ENCODE results near the gene ADI1. TPM values are rescaled to one million over a fixed set of nuclear protein-coding genes. Genes with fewer than 3 reads are reported as not detected.

The ADI1 gene
- total and polyA plus RNA-seq, 2 of the 8 experiments (the other 6 are each of a cell fraction or from before 2014, with no cell fraction given) = 12.2 to 40.2 TPM

GRCh38 chr2:3465328-3465727, 54.0 kb downstream of the ADI1 start:
- no peak overlapping the region for H2BK12ac ChIP-seq (ENCODE audit: low read depth, low read length)
- CTCF ChIA-PET (ENCODE audit: partially characterized antibody) = interaction anchor here (1.3 to 12.1 kb wide), 5 partner anchors 9 to 41 kb away, joined by 3 to 152 read pairs (median 51); no protein-coding TSS in a partner anchor

More at GRCh38 chr2:3465328-3465727, 54.0 kb downstream of the ADI1 start:
- H3K36me3 ChIP-seq (ENCODE audit: control insufficient read depth in 2 of 4, insufficient read depth in 4 of 4, low read length in 3 of 4) = peaks cover 0 to 7% (median 1%) of the 10 kb centered on the region in 4 experiments; a peak in 5 of 8 replicates
- H2BK5ac ChIP-seq (ENCODE audit: low read depth, low read length) = no peak overlapping the region
- peaks cover 5 to 10% (median 9%) of the 10 kb centered on the region in 4 experiments for H3K4me1 ChIP-seq (replicated peaks in 1 of 4; ENCODE audit: control insufficient read depth in 3 of 4, insufficient read depth in 4 of 4, low read length in 3 of 4)
- FAIRE-seq (no peak), DNase-seq (ENCODE audit: low read depth in 1 of 2, low spot score in 2 of 2) (no peak)
- H3K4me2 ChIP-seq (ENCODE audit: insufficient read depth in 1 of 2, low read depth in 2 of 2, low read length in 2 of 2) = no peak overlapping the region
- TF ChIP-seq ASH2L (IDR thresholded peaks at IDR 0.05; ENCODE audit: low read length) (no peak), GABPA (IDR thresholded peaks at IDR 0.05; ENCODE audit: borderline replicate concordance, insufficient read depth, low read length) (no peak), TAF1 (IDR thresholded peaks at IDR 0.05; ENCODE audit: low read depth, low read length) (no peak), EZH2 (IDR thresholded peaks at IDR 0.05; ENCODE audit: low read depth, low read length, severe bottlenecking) (no peak), CBX8 (IDR thresholded peaks at IDR 0.05; ENCODE audit: borderline replicate concordance, low read depth, low read length) (no peak), KDM4A (IDR thresholded peaks at IDR 0.05; ENCODE audit: low read depth, low read length, severe bottlenecking) (no peak), TAF7 (optimal IDR thresholded peaks at IDR 0.05; ENCODE audit: borderline replicate concordance, low read depth, low read length) (no peak), CREB1 (IDR thresholded peaks at IDR 0.05) (no peak), SUZ12 (IDR thresholded peaks at IDR 0.05; ENCODE audit: low read length) (no peak), SIN3A (conservative IDR thresholded peaks at IDR 0.05 in 1 of 2, IDR thresholded peaks at IDR 0.05 in 1 of 2; ENCODE audit: low read depth in 1 of 2, low read length in 2 of 2) (no peak), RXRA (IDR thresholded peaks at IDR 0.05; ENCODE audit: insufficient read depth, low read depth, low read length) (no peak), GTF2F1 (IDR thresholded peaks at IDR 0.05; ENCODE audit: borderline replicate concordance, low read depth, low read length) (no peak), TCF12 (IDR thresholded peaks at IDR 0.05; ENCODE audit: low read depth, low read length) (no peak), POU5F1 (IDR thresholded peaks at IDR 0.05; ENCODE audit: low read depth, low read length) (no peak), PHF8 (conservative IDR thresholded peaks at IDR 0.05; ENCODE audit: low read depth, low read length) (no peak)
- no peak overlapping the region for H3K14ac ChIP-seq (ENCODE audit: insufficient read length)
- no peaks in the 10 kb centered on the region for H3K27me3 ChIP-seq (replicated peaks in 1 of 4; ENCODE audit: control insufficient read depth in 3 of 4, extremely low read depth in 1 of 4, insufficient read depth in 3 of 4, low read length in 3 of 4)
- H2BK15ac ChIP-seq (ENCODE audit: low read length) = no peak overlapping the region
- H2AK5ac ChIP-seq (ENCODE audit: low read depth, low read length) = no peak overlapping the region
- H3K18ac ChIP-seq (ENCODE audit: extremely low read depth, low read length) = no peak overlapping the region
- WGBS, 2 experiments (ENCODE audit: extremely low coverage in 1 of 2, insufficient coverage in 1 of 2, insufficient read length in 1 of 2, insufficient replicate concordance in 2 of 2, low coverage in 1 of 2, low lambda C conversion rate in 2 of 2, missing lambda C conversion rate in 1 of 2) = 93% methylated on average over 28 of the region's 28 CpGs; no CpG with 5 or more reads in 1 of the 2 experiments
- H2BK120ac ChIP-seq (replicated peaks; ENCODE audit: low read depth, low read length) = no peak overlapping the region
- no peak overlapping the region for H2BK20ac ChIP-seq (ENCODE audit: low read length)
- no peak overlapping the region for H3K9ac ChIP-seq (replicated peaks in 1 of 4; ENCODE audit: extremely low read depth in 1 of 4, low read depth in 3 of 4, low read length in 3 of 4)
- no peak overlapping the region for H4K5ac ChIP-seq (ENCODE audit: insufficient read length, low read depth, low read length)
- H3K27ac ChIP-seq (ENCODE audit: low read depth, low read length) = no peak overlapping the region
- H3K79me1 ChIP-seq (ENCODE audit: low read depth, low read length) = no peaks in the 10 kb centered on the region
- H3K56ac ChIP-seq (replicated peaks; ENCODE audit: insufficient read length, low read depth, low read length) = no peak overlapping the region
- H3K23ac ChIP-seq (ENCODE audit: insufficient read length) = no peak overlapping the region
- no peak overlapping the region for H2AFZ ChIP-seq (ENCODE audit: low read length)
- no peaks in the 10 kb centered on the region for H3K9me3 ChIP-seq (ENCODE audit: insufficient read depth in 2 of 2, low read depth in 1 of 2, low read length in 1 of 2)
- POLR2A ChIA-PET (ENCODE audit: partially characterized antibody) = no interaction called here
- H3K4ac ChIP-seq (replicated peaks; ENCODE audit: insufficient read length, low read depth, low read length) = no peak overlapping the region
- no peak overlapping the region for H3K4me3 ChIP-seq (ENCODE audit: extremely low read depth in 1 of 4, insufficient read depth in 2 of 4, low read depth in 3 of 4, low read length in 4 of 4)
- H3K23me2 ChIP-seq (ENCODE audit: low read depth, low read length) = no peaks in the 10 kb centered on the region
- H4K91ac ChIP-seq (replicated peaks; ENCODE audit: insufficient read length, low read length) = no peak overlapping the region
- no peak overlapping the region for H4K8ac ChIP-seq (ENCODE audit: extremely low read depth, insufficient read depth, low read length)
- no peaks in the 10 kb centered on the region for H3K79me2 ChIP-seq (ENCODE audit: control insufficient read depth in 1 of 2, insufficient read depth in 2 of 2, low read length in 2 of 2)
- no peaks in the 10 kb centered on the region for H4K20me1 ChIP-seq (replicated peaks in 1 of 2; ENCODE audit: control insufficient read depth in 1 of 2, insufficient read depth in 2 of 2, low read length in 2 of 2)

All from H1 (cell line).